HG02884 (cell line): ENCODE data around the gene FGB.

Experiments
- ATAC-seq: cut with Tn5 transposase; IDR thresholded peaks from one replicate; pipeline ENCODE4 v1.9.1; 2021; ENCODE audit warnings: mild to moderate bottlenecking, moderate library complexity; ENCODE audit not compliant: unreplicated experiment

FGB gene

DNA sequence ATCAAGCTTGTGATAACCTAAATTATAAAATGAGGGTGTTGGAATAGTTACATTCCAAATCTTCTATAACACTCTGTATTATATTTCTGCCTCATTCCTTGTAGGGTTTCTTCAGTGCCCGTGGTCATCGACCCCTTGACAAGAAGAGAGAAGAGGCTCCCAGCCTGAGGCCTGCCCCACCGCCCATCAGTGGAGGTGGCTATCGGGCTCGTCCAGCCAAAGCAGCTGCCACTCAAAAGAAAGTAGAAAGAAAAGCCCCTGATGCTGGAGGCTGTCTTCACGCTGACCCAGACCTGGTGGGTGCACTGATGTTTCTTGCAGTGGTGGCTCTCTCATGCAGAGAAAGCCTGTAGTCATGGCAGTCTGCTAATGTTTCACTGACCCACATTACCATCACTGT, 2.9 kb downstream of the FGB start:
- ATAC-seq: no peak

DNA sequence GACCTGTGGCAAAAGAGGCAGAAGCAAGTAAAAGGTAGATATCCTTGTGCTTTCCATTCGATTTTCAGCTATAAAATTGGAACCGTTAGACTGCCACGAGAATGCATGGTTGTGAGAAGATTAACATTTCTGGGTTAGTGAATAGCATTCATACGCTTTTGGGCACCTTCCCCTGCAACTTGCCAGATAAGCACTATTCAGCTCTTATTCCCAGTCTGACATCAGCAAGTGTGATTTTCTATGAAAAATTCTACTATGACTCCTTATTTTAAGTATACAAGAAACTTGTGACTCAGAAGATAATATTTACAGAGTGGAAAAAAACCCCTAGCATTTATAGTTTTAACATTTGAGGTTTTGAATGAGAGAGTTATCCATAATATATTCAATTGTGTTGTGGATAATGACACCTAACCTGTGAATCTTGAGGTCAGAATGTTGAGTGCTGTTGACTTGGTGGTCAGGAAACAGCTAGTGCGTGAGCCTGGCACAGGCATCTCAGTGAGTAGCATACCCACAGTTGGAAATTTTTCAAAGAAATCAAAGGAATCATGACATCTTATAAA, 3.9 kb downstream of the FGB start:
- no peak for ATAC-seq

DNA sequence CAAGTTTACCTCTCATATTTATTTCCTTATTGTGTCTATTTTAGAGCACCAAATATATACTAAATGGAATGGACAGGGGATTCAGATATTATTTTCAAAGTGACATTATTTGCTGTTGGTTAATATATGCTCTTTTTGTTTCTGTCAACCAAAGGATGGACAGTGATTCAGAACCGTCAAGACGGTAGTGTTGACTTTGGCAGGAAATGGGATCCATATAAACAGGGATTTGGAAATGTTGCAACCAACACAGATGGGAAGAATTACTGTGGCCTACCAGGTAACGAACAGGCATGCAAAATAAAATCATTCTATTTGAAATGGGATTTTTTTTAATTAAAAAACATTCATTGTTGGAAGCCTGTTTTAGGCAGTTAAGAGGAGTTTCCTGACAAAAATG, 6.2 kb downstream of the FGB start:
- ATAC-seq: no peak

DNA sequence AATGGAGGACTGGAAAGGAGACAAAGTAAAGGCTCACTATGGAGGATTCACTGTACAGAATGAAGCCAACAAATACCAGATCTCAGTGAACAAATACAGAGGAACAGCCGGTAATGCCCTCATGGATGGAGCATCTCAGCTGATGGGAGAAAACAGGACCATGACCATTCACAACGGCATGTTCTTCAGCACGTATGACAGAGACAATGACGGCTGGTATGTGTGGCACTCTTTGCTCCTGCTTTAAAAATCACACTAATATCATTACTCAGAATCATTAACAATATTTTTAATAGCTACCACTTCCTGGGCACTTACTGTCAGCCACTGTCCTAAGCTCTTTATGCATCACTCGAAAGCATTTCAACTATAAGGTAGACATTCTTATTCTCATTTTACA, 6.8 kb downstream of the FGB start:
- ATAC-seq: no peak

DNA sequence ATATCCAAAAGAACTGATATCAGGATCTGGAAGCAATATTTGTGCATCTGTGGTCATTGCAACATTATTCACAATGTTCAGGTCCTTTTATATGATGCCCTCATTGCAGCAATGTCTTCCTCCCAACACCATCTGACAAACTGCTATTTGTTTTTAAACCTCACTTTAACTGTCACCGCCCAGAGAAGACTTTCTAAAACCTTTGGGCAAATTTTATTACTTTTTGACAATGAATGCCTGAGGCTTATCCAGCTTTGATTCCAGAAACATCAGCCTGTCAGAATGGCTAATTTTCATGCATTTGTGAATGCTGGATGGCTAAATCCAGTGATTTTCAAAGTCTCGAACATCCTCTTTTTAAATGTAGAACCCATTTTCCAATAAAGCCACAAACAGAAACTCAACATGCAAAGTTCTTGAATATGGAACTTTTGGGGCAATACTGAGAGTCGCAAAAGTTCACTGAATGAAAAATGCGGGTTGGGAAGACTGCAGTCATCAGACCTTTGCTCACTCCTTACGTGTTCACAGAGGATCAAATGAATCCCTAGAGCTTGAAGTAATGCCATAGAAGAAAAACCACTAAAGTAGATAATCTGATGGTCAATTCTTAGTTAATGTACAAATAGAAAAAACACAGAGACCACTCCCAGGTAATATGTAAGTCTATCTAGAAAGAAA, 10.5 kb downstream of the FGB start:
- ATAC-seq: no peak

DNA sequence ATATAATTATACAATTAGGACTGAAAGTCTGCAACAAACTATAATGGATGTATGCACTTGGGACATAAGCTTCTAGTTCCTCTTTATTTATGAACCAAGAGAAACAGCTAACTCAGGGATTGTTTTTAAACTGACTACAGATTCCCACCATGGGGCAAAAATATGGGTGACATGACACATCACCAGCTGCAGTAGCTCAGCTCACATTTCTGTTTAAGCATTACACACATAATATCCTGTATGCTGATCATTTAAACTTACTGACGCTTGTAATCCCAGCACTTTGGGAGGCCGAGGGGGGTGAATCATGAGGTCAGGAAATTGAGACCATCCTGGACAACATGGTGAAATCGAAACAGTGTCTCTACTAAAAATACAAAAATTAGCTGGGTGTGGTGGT, 11.5 kb downstream of the FGB start:
- ATAC-seq: no peak

DNA sequence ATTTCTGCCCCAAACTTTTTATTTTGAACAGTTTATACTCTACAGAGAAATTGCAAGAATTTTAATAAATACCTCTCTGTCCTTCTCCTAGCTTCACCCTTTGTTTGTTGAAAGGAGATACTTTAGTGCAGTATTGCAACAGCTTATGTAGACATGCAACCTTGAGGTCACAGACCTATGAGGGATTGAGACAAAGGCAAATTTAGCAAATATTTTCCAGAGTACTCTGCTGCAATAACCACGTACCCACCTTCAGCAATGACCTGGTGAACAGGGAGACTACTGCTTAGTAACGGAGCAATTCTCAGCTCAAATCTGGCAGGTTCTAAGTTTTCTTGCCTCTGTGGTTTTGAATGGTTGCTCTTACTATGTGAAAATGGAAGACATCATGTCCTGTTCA, 14.5 kb downstream of the FGB start:
- no peak for ATAC-seq

DNA sequence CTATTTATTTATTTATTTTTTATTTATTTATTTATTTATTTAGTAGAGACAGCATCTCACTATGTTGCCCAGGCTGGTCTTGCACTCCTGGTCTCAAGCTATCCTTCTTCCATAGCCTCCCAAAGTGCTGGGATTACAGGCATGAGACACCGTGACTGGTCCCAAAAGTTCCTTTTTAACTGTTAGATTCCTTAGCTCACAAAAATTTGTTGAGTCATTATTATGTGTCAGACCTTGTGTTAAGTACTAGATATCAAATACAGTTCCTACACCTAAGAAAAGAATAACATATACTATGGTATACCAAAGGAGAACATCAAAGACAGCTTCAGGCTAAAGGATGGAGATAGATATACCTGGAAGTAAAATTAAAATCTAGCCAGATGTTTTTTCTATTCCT, 16.1 kb downstream of the FGB start:
- ATAC-seq: no peak

DNA sequence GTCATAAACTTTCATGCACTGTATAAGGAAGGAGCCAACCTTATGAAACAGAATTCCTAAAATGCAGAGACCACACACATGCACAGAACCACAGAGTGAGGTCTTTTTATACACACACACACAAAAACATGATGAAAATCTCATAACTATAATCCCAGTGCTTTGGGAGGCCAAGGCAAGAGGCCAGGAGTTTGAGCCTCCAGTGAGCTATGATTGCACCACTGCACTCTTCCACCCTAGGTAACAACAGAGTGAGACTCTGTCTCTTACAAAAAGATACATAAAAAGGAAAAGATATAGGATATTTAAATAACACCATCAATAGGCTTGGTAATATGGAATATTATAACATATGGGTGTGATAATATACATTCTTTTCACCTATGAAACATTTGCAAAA, 17.1 kb downstream of the FGB start:
- ATAC-seq: no peak

DNA sequence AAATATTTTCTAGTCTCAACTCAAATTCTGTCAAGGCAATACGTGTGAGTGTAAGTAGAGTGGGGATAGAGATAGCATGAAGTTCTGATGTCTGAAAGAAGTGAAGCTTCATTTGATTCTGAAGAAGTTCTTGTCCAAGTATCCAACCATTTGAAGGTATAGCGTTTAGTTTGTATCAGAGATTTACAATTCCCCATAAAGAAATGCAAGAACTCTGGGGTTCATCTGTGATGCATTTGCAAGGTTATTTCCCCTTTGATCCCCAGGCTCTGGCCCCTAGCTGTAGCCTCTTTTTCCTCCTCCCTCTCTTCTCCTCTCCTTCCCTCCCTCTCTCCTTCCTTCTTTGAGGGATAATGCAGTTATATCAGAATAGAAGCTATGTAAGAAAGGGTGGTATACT, 19.9 kb downstream of the FGB start:
- no peak for ATAC-seq

DNA sequence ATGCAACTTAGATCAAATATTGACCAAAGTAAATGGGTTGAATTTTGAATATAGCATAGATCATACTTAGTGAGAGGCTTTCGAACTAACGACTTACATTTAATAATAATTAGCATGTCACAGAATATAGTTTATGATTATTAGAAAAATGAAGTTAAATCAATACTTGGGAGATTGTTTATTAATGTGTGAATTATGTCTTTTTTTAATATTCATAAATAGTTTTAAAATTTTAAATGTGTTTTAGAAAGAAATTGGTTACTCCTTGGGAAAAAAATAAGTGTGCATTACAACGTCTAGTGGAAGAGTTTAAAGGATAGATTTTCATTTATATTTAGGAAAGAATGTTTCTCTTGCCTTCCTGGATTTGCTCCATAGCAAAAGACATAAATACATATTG, 20.4 kb downstream of the FGB start:
- ATAC-seq: no peak

DNA sequence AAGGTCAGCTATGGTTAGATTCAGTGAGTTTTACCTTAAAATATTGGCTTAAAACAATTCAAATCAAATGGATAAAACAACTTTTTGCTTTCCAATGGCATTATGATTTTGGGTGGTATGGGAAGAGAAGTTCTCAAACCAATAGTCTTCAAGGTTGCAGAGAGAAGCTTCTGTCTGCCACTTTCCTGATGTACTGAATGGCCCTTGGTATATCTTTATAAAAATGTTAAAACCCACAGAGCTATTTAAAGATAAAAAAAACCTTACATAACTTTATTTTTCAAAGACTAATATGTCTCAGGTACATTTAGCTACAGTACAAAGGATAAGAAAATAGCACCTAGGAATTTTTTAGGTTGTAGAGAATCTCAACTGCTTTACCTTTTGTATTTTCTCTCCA, 20.9 kb downstream of the FGB start:
- no peak for ATAC-seq

DNA sequence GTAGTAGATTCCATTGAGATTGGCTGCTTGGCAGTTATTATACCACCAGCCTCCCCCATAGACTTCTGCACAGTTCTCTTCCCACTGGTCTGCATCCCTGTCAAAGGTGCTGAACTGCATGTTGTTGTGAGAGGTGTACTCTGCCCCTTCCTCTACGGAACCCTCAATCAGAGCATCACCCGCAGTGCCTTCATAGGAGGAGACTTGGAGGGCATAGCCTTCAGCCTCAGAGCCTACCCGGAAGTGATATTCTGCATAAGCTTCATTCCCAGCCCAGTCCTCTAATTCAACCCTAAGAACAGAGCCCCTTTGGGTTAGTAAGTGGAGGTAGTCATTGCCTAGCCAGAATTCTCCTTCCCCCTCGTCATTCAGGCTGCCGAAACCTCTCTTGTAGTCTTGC, 21.4 kb downstream of the FGB start:
- ATAC-seq: no peak

DNA sequence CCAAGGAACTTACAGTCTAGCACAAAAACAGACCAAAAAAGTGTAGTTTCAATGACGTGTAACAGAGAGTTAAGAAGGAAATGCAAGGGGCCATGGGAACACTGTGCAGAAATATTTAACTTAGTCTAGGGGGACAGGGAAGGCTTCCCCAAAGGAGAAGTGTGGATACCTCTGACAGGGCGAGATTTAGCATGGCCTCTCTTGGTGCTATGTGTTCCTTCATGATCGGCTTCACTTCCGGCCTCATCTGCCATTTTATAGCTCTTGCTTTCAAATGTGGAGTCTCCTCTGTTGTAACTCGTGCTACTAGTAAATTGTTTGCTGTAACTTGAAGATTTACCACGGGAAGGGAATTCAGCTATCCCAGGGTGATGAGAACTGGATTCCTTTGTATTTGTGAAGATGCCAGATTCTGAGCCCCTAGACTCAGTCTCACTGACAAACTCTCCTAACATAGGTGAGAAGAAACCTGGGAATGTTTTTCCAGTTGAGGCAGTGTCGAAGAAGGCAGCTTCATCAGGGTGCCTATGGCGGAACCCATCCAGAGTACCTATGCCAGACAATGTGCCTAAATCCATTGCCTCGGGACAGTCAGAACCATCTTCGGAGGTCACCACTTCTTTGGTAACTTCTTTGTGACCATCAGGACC, 22.7 kb downstream of the FGB start:
- no peak for ATAC-seq

DNA sequence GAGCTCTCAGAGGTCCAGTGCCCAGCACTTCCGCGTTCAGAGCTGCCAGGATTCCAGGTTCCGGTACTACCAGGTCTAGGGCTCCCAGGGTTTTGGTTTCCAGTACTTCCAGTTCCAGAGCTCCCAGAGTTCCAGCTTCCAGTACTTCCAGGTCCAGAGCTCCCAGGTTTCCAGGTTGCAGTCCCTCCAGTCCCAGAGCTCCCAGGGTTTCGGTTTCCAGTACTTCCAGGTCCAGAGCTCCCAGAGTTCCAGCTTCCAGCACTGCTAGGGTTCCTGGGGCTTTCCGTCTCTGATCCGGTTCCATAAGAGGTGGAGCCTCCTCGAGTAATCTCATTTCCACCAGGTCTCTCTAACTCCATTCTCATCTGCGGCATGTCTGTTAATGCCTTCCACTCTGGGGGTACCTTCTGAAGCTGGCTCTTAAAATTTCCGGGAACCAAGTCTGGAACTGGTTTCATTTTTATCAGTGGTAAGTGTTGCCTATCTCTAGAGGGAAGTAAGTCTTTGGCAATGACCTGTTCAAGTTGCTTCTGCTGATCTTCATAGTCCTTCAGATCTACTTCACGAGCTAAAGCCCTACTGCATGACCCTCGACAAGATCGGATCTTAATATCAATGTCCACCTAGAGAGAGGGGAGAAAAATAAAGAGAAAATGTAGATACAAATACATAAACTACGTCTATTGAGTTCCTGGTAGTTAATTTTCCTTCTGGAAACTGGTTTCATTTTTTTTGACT, 23.7 kb downstream of the FGB start:
- ATAC-seq: no peak

DNA sequence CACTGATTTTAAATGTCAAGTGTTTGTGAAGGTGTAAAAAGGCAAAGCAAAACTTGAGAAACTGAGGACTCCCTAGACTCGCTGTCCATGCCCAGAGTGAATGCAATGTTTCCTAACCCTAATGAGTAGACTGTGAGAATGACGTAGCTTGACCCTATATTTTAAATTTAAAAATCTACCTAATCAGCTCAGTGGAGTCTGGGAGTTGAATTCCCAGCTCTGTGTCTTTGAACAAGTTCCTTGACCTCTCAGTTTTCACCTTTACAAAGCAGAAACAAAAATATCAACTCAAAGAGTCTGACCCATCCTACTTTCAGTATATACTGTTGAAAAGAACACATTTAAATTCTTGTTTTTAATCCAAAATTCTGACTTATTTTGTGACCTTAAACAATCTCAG, 25.4 kb downstream of the FGB start:
- no peak for ATAC-seq

DNA sequence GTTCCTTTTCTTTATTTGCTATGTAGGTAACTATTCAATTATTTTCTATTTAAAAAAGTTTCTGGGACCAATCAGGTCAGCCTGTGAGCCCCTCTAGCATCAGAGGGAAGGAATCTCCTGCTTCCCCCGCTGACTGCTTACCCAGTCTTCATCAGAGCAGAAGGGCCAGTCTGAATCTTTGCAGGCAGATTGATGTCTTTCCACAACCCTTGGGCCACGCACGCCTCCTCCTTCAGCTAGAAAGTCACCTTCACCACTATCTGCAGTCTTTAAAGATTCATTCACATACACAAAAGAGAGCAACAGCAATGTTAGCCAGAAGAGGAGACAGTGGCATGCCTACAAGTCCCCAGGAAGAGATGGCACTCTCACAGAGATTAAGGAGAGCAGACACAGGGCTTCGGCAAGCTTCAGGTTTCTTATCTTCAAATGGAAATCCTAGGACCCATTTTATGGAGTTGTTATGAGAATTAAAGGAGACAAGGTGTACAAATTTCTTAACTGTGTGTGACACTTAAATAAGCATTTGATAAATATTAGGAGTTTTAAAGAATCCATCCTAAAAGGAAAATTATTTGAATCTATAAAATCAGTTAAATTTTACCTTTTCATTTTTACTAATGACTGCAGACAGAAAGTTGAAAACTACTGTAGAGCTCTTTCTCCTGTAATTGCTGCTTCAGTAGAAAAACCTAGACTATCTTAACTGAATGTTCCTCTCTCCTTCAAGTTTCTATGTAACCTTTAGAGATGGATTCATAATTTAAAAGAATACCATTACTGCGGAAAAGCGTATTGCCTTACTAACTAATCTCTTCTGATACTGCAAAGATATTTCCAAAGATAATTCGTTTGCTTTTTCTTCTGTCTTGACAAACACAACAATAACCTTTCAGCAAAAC, 26.7 kb downstream of the FGB start:
- no peak for ATAC-seq

DNA sequence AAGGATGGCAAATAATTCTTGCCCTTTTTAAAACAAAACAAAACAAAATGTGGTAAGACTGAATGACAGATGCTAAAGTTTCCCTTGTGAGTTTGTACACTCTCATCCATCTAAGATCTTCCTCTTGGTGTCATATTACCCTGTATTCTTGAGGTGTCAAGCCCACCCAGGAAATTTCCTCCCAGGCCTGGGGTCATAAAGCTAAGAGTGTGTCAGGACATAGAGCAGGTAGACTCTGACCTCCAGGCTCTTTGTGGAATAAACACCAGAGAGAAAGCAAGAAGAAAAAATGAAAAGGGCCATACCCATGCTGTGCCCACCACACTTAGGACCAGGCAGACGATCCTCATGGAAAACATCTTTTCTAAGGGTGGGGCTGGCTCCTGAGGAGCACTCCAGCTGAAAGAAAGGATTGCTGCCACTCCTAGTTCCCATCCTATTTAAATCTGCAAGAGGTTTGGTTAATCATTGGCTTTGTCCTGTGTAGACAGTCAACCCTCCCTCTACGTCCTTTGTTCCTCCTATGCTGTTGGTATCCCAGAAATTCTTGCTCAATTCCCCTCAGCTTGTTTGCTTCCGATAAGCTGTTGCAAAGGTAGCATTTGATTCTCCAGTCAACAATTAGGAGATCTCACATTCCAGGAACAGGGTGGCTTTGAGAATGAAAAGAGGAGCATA, 27.7 kb downstream of the FGB start, which contains the start of gene FGA:
FGA (minus strand) TSS at position 414 of the 678 bp plus-strand sequence; CDS start at position 359, 55 bp downstream.
- no peak for ATAC-seq

DNA sequence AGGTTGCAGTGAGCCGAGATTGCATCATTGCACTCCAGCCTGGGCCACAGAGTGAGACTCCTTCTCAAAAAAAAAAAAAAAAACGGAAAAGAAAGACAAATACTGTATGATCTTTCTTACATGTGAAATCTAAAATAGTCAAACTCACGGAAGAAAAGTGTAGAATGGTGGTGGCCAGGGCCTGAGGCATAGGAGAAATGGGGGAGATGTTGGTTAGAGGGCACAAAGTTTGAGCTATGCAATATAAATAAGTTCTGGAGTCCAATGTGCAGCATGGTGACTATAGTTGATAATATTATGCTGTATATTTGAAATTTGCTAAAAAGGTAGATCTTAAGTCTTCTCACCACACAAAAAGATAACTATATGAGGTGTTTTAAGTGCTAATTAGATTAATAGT, 29.1 kb downstream of the FGB start:
- no peak for ATAC-seq

DNA sequence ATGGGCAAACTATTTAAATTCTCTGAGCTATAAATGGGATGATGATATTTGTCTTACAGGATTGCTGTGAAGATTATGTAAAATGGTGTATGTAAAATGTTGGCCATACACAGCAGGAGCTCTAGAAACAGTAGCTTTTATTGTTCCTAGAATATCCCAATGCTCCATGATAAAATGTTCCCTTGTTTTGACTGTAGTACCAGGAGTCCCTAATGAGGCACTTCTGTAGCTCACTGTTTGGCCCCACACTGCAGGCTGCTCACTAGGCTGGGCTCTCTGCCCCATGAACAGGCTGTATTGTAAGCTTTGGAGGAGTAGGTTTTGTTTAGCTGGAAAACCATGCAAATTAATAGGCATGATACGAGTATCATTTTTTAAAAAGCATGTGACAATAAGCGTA, 31.1 kb downstream of the FGB start:
- no peak for ATAC-seq
